GM12875 (cell line): ENCODE data around the gene SORCS1.

Experiments used
- H3K4me3 ChIP-seq: one replicate; pipeline ENCODE4 v1.5.1; 2011; ENCODE audit warnings: low read depth, low read length, control low read depth
- CTCF ChIP-seq: IDR thresholded peaks from 2 replicates; pipeline ENCODE4 v1.5.1; 2011; ENCODE audit warnings: low read depth, mild to moderate bottlenecking, control low read depth, inconsistent platforms, low read length, moderate library complexity, borderline replicate concordance; ENCODE audit not compliant: insufficient read depth

The SORCS1 gene

GRCh38 chr10:106799776-106800175 is 364.7 kb downstream of the SORCS1 start:
- no peak for TF ChIP-seq CTCF
- H3K4me3 ChIP-seq = no peak overlapping the region

- H3K4me3 ChIP-seq = no peak overlapping the region
- peak; percentile 47; the same call in 1 of the 2 replicates for TF ChIP-seq CTCF
These were observed 368.9 kb downstream of the SORCS1 start for GRCh38 chr10:106795619-106796018.

GRCh38 chr10:106793617-106794016 is 370.9 kb downstream of the SORCS1 start:
- no peak overlapping the region for H3K4me3 ChIP-seq
- TF ChIP-seq CTCF = no peak

GRCh38 chr10:106789623-106790022 is 374.9 kb downstream of the SORCS1 start:
- H3K4me3 ChIP-seq = no peak overlapping the region
- TF ChIP-seq CTCF = no peak

- H3K4me3 ChIP-seq = no peak overlapping the region
These were observed 375.5 kb downstream of the SORCS1 start for GRCh38 chr10:106788982-106789381.

GRCh38 chr10:106785528-106785927 is 379.0 kb downstream of the SORCS1 start:
- TF ChIP-seq CTCF = no peak
- H3K4me3 ChIP-seq = no peak overlapping the region

More at GRCh38 chr10:106788982-106789381, 375.5 kb downstream of the SORCS1 start:
- TF ChIP-seq CTCF = no peak

- no peak for TF ChIP-seq CTCF
- no peak overlapping the region for H3K4me3 ChIP-seq
These were observed 383.9 kb downstream of the SORCS1 start for GRCh38 chr10:106780632-106781031.
